OCI-M2 (cell line): ENCODE data around the gene MC5R.
"Not testable (repeated sequence)": the region's sequence is repeated elsewhere in the genome, so short reads cannot be mapped to it uniquely, and the experiment has no call there.

ENCODE experiments used
- DNase-seq: peaks from one replicate; lab custom pipeline; 2025; ENCODE audit not compliant: unreplicated experiment; lab: John Stamatoyannopoulos, UW

MC5R gene

DNA sequence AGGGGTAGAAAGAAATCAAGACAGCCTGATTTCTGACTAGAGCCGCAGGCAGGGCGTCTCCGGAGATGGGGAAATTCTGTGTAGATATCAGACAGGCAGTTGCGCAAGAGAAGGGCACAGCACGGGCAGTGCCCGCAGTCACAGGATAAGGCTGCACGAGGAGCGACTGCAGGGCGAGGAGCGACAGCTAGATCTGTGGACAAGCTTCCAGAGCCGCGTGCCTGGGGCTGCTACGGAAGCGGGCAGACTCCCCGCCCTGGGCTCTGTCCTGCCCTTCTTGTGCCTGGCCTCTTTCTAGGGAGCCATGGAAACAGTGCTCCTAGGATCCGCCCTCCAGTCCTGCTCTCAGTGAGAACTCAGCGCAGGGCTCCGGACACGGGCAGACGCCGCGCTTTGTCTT, 12.6 kb downstream of the MC5R start:
- no peak for DNase-seq

DNA sequence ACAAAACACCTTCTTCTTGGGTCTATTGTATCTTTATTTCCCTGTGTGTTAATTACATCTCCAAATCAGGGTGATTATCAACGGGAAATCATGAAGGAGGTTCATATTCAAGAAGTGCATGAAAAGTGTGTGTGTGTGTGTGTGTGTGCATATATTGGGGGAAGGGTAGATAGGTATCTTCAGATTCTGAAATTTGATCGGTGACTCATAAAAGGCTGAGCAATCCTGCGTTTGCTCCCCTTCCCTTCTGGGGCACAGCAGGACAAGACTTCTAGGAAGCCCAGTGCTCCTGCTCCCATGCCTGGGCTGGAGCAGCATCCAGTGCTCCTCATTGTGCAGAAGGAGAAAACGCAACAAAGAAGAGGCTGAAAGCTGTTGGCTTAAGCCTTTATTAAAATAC, 25.8 kb downstream of the MC5R start:
- DNase-seq: no peak

DNA sequence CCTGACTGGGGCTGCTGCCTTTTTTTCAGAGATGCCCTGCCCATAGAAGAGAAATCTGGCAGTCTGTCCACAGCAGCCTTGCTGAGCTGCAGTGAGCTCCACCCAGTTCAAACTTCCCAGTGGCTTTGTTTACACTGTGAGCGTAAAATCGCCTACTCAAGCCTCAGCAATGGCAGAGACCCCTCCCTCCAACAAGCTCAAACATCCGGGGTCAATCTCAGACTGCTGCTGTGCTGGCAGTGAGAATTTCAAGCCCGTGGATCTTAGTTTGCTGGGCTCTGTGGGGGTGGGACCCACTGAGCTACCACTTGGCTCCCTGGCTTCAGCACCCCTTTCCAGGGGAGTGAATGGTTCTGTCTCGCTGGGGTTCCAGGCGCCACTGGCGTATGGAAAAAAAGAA, 38.9 kb downstream of the MC5R start:
- not testable (repeated sequence) for DNase-seq

DNA sequence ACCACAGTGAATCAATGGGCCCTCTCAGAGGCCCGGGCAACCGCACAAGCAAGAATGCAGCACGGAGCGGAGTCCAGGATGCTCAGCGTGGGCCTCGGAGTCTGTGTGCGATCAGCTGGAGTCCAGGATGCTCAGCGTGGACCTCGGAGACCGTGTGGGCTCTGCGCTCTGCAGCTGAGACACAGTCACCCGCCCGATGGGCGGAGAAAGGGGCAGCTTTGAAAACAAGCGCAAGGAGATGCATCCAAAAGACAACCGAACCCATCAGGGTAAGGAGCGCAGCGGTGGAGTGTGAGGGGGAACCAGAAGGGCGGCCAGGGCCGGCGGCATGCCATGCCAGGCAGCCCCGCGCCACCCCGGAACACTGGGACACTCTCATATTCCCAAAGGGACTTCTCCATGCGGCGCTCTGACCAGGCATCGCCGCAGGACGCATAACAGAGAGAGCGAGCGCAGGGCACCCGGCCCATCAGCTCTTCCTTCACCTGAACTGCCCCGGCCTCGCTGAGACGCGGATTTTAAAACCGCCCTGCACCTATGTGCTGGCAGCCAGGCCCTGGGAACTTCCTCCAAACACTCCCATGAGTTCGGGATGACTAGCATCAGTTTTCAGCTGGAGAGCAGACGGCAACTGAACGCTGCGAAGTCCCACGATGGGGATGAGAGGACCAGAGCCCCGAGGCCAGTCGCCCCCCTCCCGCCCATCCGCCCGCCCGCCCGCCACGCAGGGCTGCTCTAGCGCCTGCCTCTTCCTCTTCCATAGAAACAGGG, 44.7 kb downstream of the MC5R start:
- no peak for DNase-seq

DNA sequence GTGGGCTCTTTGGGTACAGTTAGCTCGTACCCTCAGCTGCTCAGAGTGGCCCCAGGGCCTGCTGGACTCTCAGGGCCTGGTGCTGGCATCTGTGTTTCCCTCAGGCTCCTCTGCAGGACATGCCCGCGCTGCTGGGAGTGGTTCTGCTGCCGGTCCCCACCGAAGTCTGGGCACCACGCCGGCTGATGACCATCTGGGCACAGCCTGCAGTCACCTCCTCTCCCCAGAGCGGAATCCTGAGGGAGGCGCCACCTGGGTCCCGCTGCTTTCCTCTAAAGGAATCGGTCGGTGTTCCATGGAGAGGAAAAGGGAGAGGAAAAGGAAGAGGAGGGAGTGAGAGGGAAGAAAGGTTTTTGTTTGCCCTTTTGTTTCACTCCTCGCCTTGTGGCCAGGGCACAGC, 47.8 kb downstream of the MC5R start:
- DNase-seq: no peak

DNA sequence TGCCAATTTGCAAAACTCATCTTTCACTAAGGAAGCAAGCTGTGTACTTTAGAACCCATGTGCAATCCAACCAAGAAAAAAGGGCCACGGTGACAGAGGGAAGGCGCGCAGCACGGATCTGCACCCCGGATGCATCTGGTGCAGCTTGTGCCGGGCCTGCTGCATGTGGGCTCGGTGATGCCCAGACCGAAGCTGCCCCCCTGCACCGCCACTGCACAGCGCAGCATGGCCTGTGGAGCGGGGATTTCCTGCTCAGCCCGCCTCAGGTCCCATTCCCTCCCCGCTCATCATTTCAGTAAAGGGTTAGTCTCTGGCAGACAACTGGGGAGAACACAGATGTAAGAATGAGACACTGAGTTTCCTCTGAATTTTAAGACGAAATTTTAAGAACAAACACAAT, 48.4 kb downstream of the MC5R start:
- no peak for DNase-seq

DNA sequence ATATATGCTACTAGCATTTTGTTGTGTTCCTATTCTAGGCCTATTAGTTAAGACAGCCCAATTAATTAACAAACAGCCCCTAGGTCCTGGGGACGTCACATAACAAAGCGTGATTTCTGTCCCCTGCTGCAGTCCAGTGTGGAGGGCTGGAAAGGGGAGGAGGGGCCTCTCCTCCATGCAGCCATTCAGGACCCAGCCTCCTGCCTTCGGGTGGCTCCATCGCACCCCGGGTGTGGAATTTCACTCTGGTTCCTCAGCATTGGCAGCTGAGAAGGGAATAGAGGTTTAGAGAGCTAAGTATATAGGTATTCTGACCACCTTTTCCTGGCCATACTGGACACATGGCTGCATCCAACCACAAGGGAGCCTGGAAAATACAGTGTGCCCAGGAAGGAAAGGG, 49.0 kb downstream of the MC5R start:
- no peak for DNase-seq

DNA sequence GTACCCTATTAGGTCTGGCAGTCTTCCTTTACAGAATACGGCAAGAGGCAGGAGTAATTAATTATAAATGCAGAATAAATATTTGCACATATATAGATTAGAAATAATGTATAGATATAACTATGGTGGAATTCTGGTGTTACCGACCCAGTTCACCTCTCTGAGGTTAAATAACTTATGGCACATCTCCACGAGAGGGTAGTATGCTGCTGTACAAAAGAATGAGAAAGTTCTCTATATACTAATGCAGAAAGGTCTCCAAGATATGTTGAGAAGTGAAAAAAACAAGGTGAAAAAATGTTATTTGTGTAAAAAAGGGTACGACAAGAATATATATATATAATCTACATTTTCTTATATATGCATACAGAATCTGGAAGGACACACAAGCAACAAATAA, 50.6 kb downstream of the MC5R start:
- DNase-seq: no peak
